OCI-LY3 (cell line): ENCODE results near the gene DLG1.

ENCODE experiments used
- EZH2phosphoT487 ChIP-seq: fragments of 200-600 bp; shearing (Covaris generic); IDR thresholded peaks from 2 replicates; pipeline ENCODE4 v1.6.1; 2018; ENCODE audit warnings: antibody characterized with exemption, mixed run types, low read depth
- TF ChIP-seq, protein P1 (sequence below): fragments of 200-600, 300-600 bp; sonication (generic); IDR thresholded peaks from 2 replicates; pipeline ENCODE4 v1.5.1; 2014; ENCODE audit warnings: antibody characterized with exemption, low read length, low read depth

GRCh38 chr3:197168063-197168462, 130.3 kb downstream of the DLG1 start:
- TF ChIP-seq, protein P1, sequence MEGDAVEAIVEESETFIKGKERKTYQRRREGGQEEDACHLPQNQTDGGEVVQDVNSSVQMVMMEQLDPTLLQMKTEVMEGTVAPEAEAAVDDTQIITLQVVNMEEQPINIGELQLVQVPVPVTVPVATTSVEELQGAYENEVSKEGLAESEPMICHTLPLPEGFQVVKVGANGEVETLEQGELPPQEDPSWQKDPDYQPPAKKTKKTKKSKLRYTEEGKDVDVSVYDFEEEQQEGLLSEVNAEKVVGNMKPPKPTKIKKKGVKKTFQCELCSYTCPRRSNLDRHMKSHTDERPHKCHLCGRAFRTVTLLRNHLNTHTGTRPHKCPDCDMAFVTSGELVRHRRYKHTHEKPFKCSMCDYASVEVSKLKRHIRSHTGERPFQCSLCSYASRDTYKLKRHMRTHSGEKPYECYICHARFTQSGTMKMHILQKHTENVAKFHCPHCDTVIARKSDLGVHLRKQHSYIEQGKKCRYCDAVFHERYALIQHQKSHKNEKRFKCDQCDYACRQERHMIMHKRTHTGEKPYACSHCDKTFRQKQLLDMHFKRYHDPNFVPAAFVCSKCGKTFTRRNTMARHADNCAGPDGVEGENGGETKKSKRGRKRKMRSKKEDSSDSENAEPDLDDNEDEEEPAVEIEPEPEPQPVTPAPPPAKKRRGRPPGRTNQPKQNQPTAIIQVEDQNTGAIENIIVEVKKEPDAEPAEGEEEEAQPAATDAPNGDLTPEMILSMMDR, result no peak
- TF ChIP-seq EZH2phosphoT487, result no peak
